GM12878 (cell line): ENCODE data around the gene DAB2IP. TPM values are rescaled to one million over a fixed set of nuclear protein-coding genes. Genes with fewer than 3 reads are reported as not detected.

Experiments
- ATAC-seq: fragments of 200-7000 bp; cut with Tn5 transposase; 3 replicates; pipeline ENCODE4 v1.9.1; 2020; ENCODE audit warnings: mild to moderate bottlenecking, moderate library complexity
- BruUV-seq: library from RNA; stranded (reverse); fragments of 400-500 nt; replicated peaks from 2 replicates; lab custom pipeline; 2021; lab: Mats Ljungman, UMichigan
- CTCF ChIA-PET: fragments of 300-600 bp; sonication (Branson Sonifier 250); formaldehyde crosslinking; extraction: SDS; loops from one replicate; lab custom pipeline; 2021; ENCODE audit warnings: inconsistent platforms; lab: Yijun Ruan, JAX
- POLR2A ChIA-PET: fragments of 350-600 bp; formaldehyde crosslinking; extraction: SDS; loops from one replicate; lab custom pipeline; 2021; ENCODE audit warnings: inconsistent platforms; lab: Charles Lee
- RAD21 ChIA-PET: fragments of 300-600 bp; sonication (Branson Sonifier 250); formaldehyde crosslinking; loops from one replicate; lab custom pipeline; 2023; ENCODE audit warnings: antibody characterized with exemption; ENCODE audit not compliant: unreplicated experiment; lab: Charles Lee
- SMC1A ChIA-PET: fragments of 300-600 bp; sonication (Branson Sonifier 250); formaldehyde crosslinking; loops from one replicate; lab custom pipeline; 2023; ENCODE audit not compliant: unreplicated experiment, uncharacterized antibody; lab: Charles Lee
- DNase-seq: peaks from one replicate; pipeline ENCODE4 v3.0.0-alpha.2; 2011; ENCODE audit warnings: low read depth, low spot score
- FAIRE-seq: peaks from 3 replicates; lab custom pipeline; 2011; peaks lifted over from hg19 to GRCh38; lab: Jason Lieb, UNC
- H2AFZ ChIP-seq: 2 replicates; pipeline ENCODE4 v1.6.0; 2011; ENCODE audit warnings: low read depth, low read length, control low read depth; ENCODE audit not compliant: control insufficient read depth
- H3K27ac ChIP-seq: 2 replicates; pipeline ENCODE4 v1.5.1; 2011; ENCODE audit warnings: control low read depth; ENCODE audit not compliant: control insufficient read depth, insufficient read depth
- H3K27me3 ChIP-seq, 2 experiments: replicated peaks in 1 of 2; 2 replicates each; pipeline versions ENCODE4 v1.6.0 to v1.6.1; 2011; ENCODE audit warnings: low read length in 1 of 2; ENCODE audit not compliant: control insufficient read depth in 2 of 2, insufficient read depth in 2 of 2
- H3K36me3 ChIP-seq, 2 experiments: 2 replicates each; pipeline ENCODE4 v1.5.1; 2011; ENCODE audit warnings: low read length in 1 of 2; ENCODE audit not compliant: control insufficient read depth in 2 of 2, insufficient read depth in 2 of 2
- H3K4me1 ChIP-seq: 2 replicates; pipeline ENCODE4 v1.6.1; 2011; ENCODE audit warnings: mild to moderate bottlenecking, low read length, moderate library complexity, mixed read lengths; ENCODE audit not compliant: control insufficient read depth, insufficient read depth
- H3K4me2 ChIP-seq: 2 replicates; pipeline ENCODE4 v1.6.0; 2011; ENCODE audit warnings: control low read depth; ENCODE audit not compliant: control insufficient read depth, insufficient read depth
- H3K4me3 ChIP-seq: fragments of 200-600 bp; sonication (generic); 2 replicates; pipeline ENCODE4 v1.5.1; 2016
- H3K79me2 ChIP-seq: 2 replicates; pipeline ENCODE4 v1.6.0; 2011; ENCODE audit warnings: low read length; ENCODE audit not compliant: control insufficient read depth, insufficient read depth
- H3K9ac ChIP-seq: 2 replicates; pipeline ENCODE4 v1.8.0; 2011; ENCODE audit warnings: low read length, control low read depth, mixed read lengths; ENCODE audit not compliant: control insufficient read depth, insufficient read depth
- H3K9me3 ChIP-seq: replicated peaks from 3 replicates; pipeline ENCODE4 v1.5.1; 2011; ENCODE audit warnings: mild to moderate bottlenecking, low read length; ENCODE audit not compliant: control insufficient read depth, insufficient read depth
- H4K20me1 ChIP-seq: 2 replicates; pipeline ENCODE4 v1.6.0; 2011; ENCODE audit not compliant: control insufficient read depth, insufficient read depth
- BACH1 ChIP-seq: fragments of 450-650 bp; IDR thresholded peaks from 2 replicates; pipeline ENCODE4 v1.6.1; 2017; ENCODE audit warnings: mild to moderate bottlenecking, borderline replicate concordance
- BCL11A ChIP-seq: IDR thresholded peaks from 2 replicates; pipeline ENCODE4 v1.6.1; 2011; ENCODE audit warnings: low read depth, low read length
- CHD1 ChIP-seq: IDR thresholded peaks from 2 replicates; pipeline ENCODE4 v1.6.1; 2012; ENCODE audit warnings: low read depth, low read length, improper control_type of control experiment
- EED ChIP-seq: sonication (generic); IDR thresholded peaks from 2 replicates; pipeline ENCODE4 v1.6.1; 2016; ENCODE audit warnings: antibody characterized with exemption, low read depth
- ETV6 ChIP-seq, 2 experiments: fragments of 450-650 bp in 1 of 2; IDR thresholded peaks in 1 of 2; conservative IDR thresholded peaks in 1 of 2; 2 replicates each; pipeline ENCODE4 v1.6.1; 2014; ENCODE audit warnings: antibody characterized with exemption in 1 of 2, borderline replicate concordance in 1 of 2, low read depth in 1 of 2, mild to moderate bottlenecking in 1 of 2, moderate library complexity in 1 of 2
- HCFC1 ChIP-seq: fragments of 150-350 bp; IDR thresholded peaks from 2 replicates; pipeline ENCODE4 v1.6.1; 2014; ENCODE audit warnings: low read length
- HDGF ChIP-seq: fragments of 450-650 bp; IDR thresholded peaks from 2 replicates; pipeline ENCODE4 v1.6.1; 2016; ENCODE audit warnings: antibody characterized with exemption
- NFIC ChIP-seq: IDR thresholded peaks from 2 replicates; pipeline ENCODE4 v1.6.1; 2012; ENCODE audit warnings: low read depth, mild to moderate bottlenecking, inconsistent platforms, low read length, moderate library complexity
- POLR2AphosphoS5 ChIP-seq: IDR thresholded peaks from 2 replicates; pipeline ENCODE4 v1.6.1; 2011; ENCODE audit warnings: mild to moderate bottlenecking, low read length, inconsistent platforms
- POU2F2 ChIP-seq: IDR thresholded peaks from 3 replicates; pipeline ENCODE4 v1.6.1; 2011; ENCODE audit warnings: low read depth, mild to moderate bottlenecking, low read length, borderline replicate concordance
- RCOR1 ChIP-seq: conservative IDR thresholded peaks from 2 replicates; pipeline ENCODE4 v1.6.1; 2012; ENCODE audit warnings: low read depth, low read length, improper control_type of control experiment
- STAT3 ChIP-seq: IDR thresholded peaks from 2 replicates; pipeline ENCODE4 v1.6.1; 2011; ENCODE audit warnings: low read depth, low read length, improper control_type of control experiment
- WGBS: methylation state at CpG from one replicate; pipeline ENCODE4 v1.1.6; 2016; ENCODE audit warnings: low lambda C conversion rate; ENCODE audit not compliant: insufficient replicate concordance, insufficient coverage; ENCODE audit errors: missing lambda C conversion rate; 5-methylcytosine and 5-hydroxymethylcytosine counted together
- in situ Hi-C: fragments of 300-500 bp; cut with MboI; formaldehyde crosslinking; loops from 9 replicates; pipeline ENCODE4 v1.14.3; 2018; ENCODE audit warnings: mixed read lengths
- intact Hi-C: fragments of 100-400 bp; cut with micrococcal nuclease; formaldehyde crosslinking; loops from one replicate; pipeline ENCODE4 v1.14.2; 2022; ENCODE audit not compliant: unreplicated experiment
- polyA plus RNA-seq, 11 experiments: library from polyadenylated mRNA; depleted of rRNA in 4 of 11; unstranded in 6 of 11; stranded (reverse) in 5 of 11; fragments of >200 nt; fragmentation: Nextera tagmentation in 4 of 11; fragmentation: Illumina TruSeq in 1 of 11; extraction: Ambion mirVana in 4 of 11; extraction: Trizol in 1 of 11; gene quantifications; 1 replicate in 1 of 11; 2 replicates in 10 of 11; pipeline versions ENCODE4 v1.2.1 to v1.2.3, GENCODE V29; 2011 to 2016; ENCODE audit warnings: inconsistent platforms in 2 of 11, missing spikeins in 2 of 11, low read depth in 1 of 11
- total RNA-seq, 4 experiments: library from RNA; depleted of rRNA in 3 of 4; stranded (reverse); fragments of >200 nt in 3 of 4; fragmentation: Illumina TruSeq in 1 of 4; extraction: Trizol in 1 of 4; gene quantifications; 2 replicates each; pipeline versions ENCODE4 v1.2.1 to v1.2.3, GENCODE V29; 2013 to 2021
- TF ChIP-seq, protein P1 (sequence below): fragments of 450-650 bp; IDR thresholded peaks from 2 replicates; pipeline ENCODE4 v1.6.1; 2017; ENCODE audit warnings: mild to moderate bottlenecking, moderate library complexity
- TF ChIP-seq, protein P2 (sequence below): fragments of 450-650 bp; formaldehyde crosslinking; IDR thresholded peaks from 2 replicates; pipeline ENCODE4 v1.4.0; 2022; ENCODE audit warnings: mild to moderate bottlenecking, moderate library complexity

DAB2IP gene
- total and polyA plus RNA-seq, 10 of the 15 experiments (the other 5 are each of a cell fraction or from before 2014, with no cell fraction given) = 0.03 to 0.38 (median 0.14) TPM; not detected in 6

DNA sequence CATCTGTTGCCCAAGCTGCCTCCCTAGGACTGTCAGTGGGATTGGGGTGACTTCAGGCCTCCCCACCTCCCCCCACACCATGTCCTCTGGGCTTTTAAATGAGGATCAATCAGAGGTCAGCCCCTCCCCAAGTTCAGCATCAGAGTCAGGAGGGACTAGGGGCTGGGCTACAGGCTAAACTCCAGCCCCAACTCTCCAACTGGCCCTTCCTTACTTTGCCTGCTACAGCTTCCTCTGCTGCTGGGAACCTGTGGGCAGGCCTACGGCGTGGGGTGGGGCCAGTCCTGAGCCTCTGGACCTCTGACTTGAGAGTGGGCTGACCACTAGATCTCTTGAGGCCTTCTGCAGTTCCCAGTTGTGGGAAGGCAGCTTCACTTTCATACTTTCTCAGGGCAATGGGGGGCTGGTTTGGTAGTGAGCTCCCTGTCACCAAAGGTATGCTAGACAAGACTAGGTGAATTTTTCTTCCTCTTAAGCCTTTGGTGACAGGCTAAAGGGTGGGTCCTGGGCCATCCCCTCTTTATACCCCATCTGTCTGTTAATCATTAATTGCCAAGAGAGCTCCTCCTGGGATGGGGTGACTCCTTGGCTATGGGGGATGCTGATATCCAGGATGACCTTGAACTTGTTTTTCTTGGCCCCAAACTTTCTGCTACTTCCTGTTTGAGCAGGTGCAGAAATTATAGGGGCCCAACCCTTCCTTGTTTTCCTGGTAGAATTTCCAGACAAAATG is 10.8 kb upstream of the DAB2IP start:
- Histone ChIP-seq H3K79me2 (no peaks in the 10 kb centered on the region), H3K27ac (no peak overlapping the region), H3K27me3 (peaks cover 0 to 4% of the 10 kb centered on the region in 2 experiments; a peak in 1 of 4 replicates), H3K4me2 (no peak overlapping the region), H3K4me3 (no peak overlapping the region), H3K4me1 (no peaks in the 10 kb centered on the region), H3K9me3 (no peaks in the 10 kb centered on the region), H3K36me3 (no peaks in the 10 kb centered on the region), H2AFZ (no peak overlapping the region), H4K20me1 (no peaks in the 10 kb centered on the region), H3K9ac (no peak overlapping the region)
- ChIA-PET CTCF (interaction anchor here (0.7 to 1.1 kb wide), 3 partner anchors 39 to 553 kb away, joined by 3 to 4 read pairs (median 3); no protein-coding TSS in a partner anchor), SMC1A (no interaction called here), RAD21 (interaction anchor here (0.6 kb wide), 1 partner anchor 40 kb away, joined by 7 read pairs; no protein-coding TSS in a partner anchor), POLR2A (no interaction called here)
- WGBS = 0% methylated on average over 2 of the region's 2 CpGs
- in situ Hi-C loops = no loop called here
- no TSS peak for BruUV-seq
- peak; percentile 20; the same call in 2 of the 3 replicates for ATAC-seq
- DNase-seq = no peak
- no peak for TF ChIP-seq BACH1
- TF ChIP-seq NFIC = no peak
- TF ChIP-seq HDGF = no peak
- TF ChIP-seq HCFC1 = no peak
- no peak for TF ChIP-seq BCL11A
- TF ChIP-seq RCOR1 = no peak
- TF ChIP-seq POU2F2 = no peak
- TF ChIP-seq POLR2AphosphoS5 = no peak
- no peak for TF ChIP-seq STAT3
- no peak for TF ChIP-seq ETV6 (conservative IDR thresholded peaks at IDR 0.05 in 1 of 2, IDR thresholded peaks at IDR 0.05 in 1 of 2; ENCODE audit: borderline replicate concordance in 1 of 2, low read depth in 1 of 2)
- TF ChIP-seq, protein P1, sequence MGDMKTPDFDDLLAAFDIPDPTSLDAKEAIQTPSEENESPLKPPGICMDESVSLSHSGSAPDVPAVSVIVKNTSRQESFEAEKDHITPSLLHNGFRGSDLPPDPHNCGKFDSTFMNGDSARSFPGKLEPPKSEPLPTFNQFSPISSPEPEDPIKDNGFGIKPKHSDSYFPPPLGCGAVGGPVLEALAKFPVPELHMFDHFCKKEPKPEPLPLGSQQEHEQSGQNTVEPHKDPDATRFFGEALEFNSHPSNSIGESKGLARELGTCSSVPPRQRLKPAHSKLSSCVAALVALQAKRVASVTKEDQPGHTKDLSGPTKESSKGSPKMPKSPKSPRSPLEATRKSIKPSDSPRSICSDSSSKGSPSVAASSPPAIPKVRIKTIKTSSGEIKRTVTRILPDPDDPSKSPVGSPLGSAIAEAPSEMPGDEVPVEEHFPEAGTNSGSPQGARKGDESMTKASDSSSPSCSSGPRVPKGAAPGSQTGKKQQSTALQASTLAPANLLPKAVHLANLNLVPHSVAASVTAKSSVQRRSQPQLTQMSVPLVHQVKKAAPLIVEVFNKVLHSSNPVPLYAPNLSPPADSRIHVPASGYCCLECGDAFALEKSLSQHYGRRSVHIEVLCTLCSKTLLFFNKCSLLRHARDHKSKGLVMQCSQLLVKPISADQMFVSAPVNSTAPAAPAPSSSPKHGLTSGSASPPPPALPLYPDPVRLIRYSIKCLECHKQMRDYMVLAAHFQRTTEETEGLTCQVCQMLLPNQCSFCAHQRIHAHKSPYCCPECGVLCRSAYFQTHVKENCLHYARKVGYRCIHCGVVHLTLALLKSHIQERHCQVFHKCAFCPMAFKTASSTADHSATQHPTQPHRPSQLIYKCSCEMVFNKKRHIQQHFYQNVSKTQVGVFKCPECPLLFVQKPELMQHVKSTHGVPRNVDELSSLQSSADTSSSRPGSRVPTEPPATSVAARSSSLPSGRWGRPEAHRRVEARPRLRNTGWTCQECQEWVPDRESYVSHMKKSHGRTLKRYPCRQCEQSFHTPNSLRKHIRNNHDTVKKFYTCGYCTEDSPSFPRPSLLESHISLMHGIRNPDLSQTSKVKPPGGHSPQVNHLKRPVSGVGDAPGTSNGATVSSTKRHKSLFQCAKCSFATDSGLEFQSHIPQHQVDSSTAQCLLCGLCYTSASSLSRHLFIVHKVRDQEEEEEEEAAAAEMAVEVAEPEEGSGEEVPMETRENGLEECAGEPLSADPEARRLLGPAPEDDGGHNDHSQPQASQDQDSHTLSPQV = no peak
- TF ChIP-seq EED = no peak
- TF ChIP-seq, protein P2, sequence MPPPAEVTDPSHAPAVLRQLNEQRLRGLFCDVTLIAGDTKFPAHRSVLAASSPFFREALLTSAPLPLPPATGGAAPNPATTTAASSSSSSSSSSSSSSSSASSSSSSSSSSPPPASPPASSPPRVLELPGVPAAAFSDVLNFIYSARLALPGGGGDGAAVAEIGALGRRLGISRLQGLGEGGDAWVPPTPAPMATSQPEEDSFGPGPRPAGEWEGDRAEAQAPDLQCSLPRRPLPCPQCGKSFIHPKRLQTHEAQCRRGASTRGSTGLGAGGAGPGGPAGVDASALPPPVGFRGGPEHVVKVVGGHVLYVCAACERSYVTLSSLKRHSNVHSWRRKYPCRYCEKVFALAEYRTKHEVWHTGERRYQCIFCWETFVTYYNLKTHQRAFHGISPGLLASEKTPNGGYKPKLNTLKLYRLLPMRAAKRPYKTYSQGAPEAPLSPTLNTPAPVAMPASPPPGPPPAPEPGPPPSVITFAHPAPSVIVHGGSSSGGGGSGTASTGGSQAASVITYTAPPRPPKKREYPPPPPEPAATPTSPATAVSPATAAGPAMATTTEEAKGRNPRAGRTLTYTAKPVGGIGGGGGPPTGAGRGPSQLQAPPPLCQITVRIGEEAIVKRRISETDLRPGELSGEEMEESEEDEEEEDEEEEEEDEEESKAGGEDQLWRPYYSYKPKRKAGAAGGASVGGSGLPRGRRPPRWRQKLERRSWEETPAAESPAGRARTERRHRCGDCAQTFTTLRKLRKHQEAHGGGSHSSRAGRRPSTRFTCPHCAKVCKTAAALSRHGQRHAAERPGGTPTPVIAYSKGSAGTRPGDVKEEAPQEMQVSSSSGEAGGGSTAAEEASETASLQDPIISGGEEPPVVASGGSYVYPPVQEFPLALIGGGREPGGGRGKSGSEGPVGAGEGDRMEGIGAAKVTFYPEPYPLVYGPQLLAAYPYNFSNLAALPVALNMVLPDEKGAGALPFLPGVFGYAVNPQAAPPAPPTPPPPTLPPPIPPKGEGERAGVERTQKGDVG = no peak
- no peak for TF ChIP-seq CHD1
- intact Hi-C loops = no loop called here
- no peak for FAIRE-seq
